IMR-90 (cell line): ENCODE data around the gene SLC39A3.

Experiments used
- POLR2A ChIP-seq: IDR thresholded peaks from 2 replicates; pipeline ENCODE4 v1.6.1; 2012; ENCODE audit warnings: mild to moderate bottlenecking, low read depth, low read length
- TF ChIP-seq, protein P1 (sequence below): conservative IDR thresholded peaks from 2 replicates; pipeline ENCODE4 v1.5.1; 2012; ENCODE audit warnings: mild to moderate bottlenecking, low read depth, low read length, improper control_type of control experiment

DNA sequence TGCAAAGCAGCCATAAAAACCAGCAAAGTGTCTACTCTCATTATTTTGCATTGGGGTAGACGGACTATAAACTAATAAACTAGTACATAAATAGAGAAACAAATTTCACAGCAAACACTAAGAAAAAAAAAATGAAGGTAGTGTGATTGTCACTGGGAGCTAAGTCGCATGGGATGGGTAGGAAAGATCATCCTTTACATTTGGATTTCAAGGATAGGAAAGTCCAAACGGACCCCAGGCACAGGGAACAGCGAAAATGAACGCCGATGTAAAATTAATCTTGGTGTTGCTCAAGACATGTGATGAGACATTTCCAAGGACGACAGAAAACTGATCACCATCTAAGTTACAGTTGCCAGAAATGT, 43.9 kb upstream of the SLC39A3 start:
- TF ChIP-seq POLR2A = no peak
- TF ChIP-seq, protein P1, sequence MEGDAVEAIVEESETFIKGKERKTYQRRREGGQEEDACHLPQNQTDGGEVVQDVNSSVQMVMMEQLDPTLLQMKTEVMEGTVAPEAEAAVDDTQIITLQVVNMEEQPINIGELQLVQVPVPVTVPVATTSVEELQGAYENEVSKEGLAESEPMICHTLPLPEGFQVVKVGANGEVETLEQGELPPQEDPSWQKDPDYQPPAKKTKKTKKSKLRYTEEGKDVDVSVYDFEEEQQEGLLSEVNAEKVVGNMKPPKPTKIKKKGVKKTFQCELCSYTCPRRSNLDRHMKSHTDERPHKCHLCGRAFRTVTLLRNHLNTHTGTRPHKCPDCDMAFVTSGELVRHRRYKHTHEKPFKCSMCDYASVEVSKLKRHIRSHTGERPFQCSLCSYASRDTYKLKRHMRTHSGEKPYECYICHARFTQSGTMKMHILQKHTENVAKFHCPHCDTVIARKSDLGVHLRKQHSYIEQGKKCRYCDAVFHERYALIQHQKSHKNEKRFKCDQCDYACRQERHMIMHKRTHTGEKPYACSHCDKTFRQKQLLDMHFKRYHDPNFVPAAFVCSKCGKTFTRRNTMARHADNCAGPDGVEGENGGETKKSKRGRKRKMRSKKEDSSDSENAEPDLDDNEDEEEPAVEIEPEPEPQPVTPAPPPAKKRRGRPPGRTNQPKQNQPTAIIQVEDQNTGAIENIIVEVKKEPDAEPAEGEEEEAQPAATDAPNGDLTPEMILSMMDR = no peak
